GM10266 (cell line): ENCODE results near the gene RASL10A.

Source experiments
- DNase-seq: peaks from one replicate; pipeline ENCODE4 v3.0.0; 2012; ENCODE audit errors: extremely low spot score
- TF ChIP-seq, protein P1 (sequence below): IDR thresholded peaks from 2 replicates; pipeline ENCODE4 v1.5.1; 2012; ENCODE audit warnings: mild to moderate bottlenecking, low read depth; ENCODE audit not compliant: control insufficient read depth, insufficient read depth; ENCODE audit errors: missing control alignments

RASL10A gene

GRCh38 chr22:29312218-29313125 is 3.0 kb downstream of the RASL10A start:
- DNase-seq, result peak; percentile 39
- TF ChIP-seq, protein P1, sequence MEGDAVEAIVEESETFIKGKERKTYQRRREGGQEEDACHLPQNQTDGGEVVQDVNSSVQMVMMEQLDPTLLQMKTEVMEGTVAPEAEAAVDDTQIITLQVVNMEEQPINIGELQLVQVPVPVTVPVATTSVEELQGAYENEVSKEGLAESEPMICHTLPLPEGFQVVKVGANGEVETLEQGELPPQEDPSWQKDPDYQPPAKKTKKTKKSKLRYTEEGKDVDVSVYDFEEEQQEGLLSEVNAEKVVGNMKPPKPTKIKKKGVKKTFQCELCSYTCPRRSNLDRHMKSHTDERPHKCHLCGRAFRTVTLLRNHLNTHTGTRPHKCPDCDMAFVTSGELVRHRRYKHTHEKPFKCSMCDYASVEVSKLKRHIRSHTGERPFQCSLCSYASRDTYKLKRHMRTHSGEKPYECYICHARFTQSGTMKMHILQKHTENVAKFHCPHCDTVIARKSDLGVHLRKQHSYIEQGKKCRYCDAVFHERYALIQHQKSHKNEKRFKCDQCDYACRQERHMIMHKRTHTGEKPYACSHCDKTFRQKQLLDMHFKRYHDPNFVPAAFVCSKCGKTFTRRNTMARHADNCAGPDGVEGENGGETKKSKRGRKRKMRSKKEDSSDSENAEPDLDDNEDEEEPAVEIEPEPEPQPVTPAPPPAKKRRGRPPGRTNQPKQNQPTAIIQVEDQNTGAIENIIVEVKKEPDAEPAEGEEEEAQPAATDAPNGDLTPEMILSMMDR, result no peak

- TF ChIP-seq, protein P1, result no peak
- DNase-seq, result no peak
Measured at GRCh38 chr22:29311464-29312217, 3.9 kb downstream of the RASL10A start.

- DNase-seq, result peak; percentile 94
Measured at GRCh38 chr22:29310863-29311339, 4.6 kb downstream of the RASL10A start.

GRCh38 chr22:29310065-29310862 is 5.2 kb downstream of the RASL10A start:
- TF ChIP-seq, protein P1, result no peak
- peak; percentile 48 for DNase-seq

More at GRCh38 chr22:29310863-29311339, 4.6 kb downstream of the RASL10A start:
- TF ChIP-seq, protein P1, result no peak

- DNase-seq, result peak; percentile 36
- TF ChIP-seq, protein P1, result no peak
Measured at GRCh38 chr22:29309332-29310064, 6.0 kb downstream of the RASL10A start.

- TF ChIP-seq, protein P1, result no peak
- peak; percentile 52 for DNase-seq
Measured at GRCh38 chr22:29308791-29309262, 6.7 kb downstream of the RASL10A start.
